DND-41 (cell line): ENCODE results near the gene BAK1.
"Not testable (repeated sequence)": the region's sequence is repeated elsewhere in the genome, so short reads cannot be mapped to it uniquely, and the experiment has no call there.

Source experiments
- ATAC-seq: fragments of 200-7000 bp; cut with Tn5 transposase; 3 replicates; pipeline ENCODE4 v1.9.1; 2021; ENCODE audit warnings: low read depth; ENCODE audit not compliant: insufficient read depth
- DNase-seq: peaks from one replicate; pipeline ENCODE4 v3.0.0-alpha.2; 2020
- H2AFZ ChIP-seq: 2 replicates; pipeline ENCODE4 v1.6.0; 2012; ENCODE audit warnings: low read depth, low read length
- H3K27ac ChIP-seq: 2 replicates; pipeline ENCODE4 v1.5.1; 2012; ENCODE audit warnings: low read length, inconsistent platforms
- H3K27me3 ChIP-seq: fragments of 200-600 bp; sonication (generic); 2 replicates; pipeline ENCODE4 v1.6.0; 2012; ENCODE audit warnings: low read length, mild to moderate bottlenecking, inconsistent platforms; ENCODE audit not compliant: insufficient read depth, poor library complexity
- H3K36me3 ChIP-seq: 2 replicates; pipeline ENCODE4 v1.5.1; 2012; ENCODE audit warnings: low read length, inconsistent platforms; ENCODE audit not compliant: insufficient read depth
- H3K4me1 ChIP-seq: 2 replicates; pipeline ENCODE4 v1.5.1; 2012; ENCODE audit warnings: mild to moderate bottlenecking, low read length; ENCODE audit not compliant: insufficient read depth
- H3K4me2 ChIP-seq: 2 replicates; pipeline ENCODE4 v1.6.0; 2012; ENCODE audit warnings: mild to moderate bottlenecking, moderate library complexity, low read length, inconsistent platforms; ENCODE audit not compliant: insufficient read depth
- H3K4me3 ChIP-seq, 2 experiments: fragments of 200-600 bp in 1 of 2; shearing (Covaris generic) in 1 of 2; 2 replicates each; pipeline ENCODE4 v1.5.1; 2012 to 2016; ENCODE audit warnings: inconsistent platforms in 2 of 2, low read length in 2 of 2, mild to moderate bottlenecking in 2 of 2, low read depth in 1 of 2, moderate library complexity in 1 of 2
- H3K79me2 ChIP-seq: 2 replicates; pipeline ENCODE4 v1.6.0; 2012; ENCODE audit warnings: low read length, inconsistent platforms; ENCODE audit not compliant: insufficient read depth
- H3K9ac ChIP-seq: 2 replicates; pipeline ENCODE4 v1.6.0; 2012; ENCODE audit warnings: low read depth, mild to moderate bottlenecking, inconsistent platforms, low read length, moderate library complexity
- H3K9me3 ChIP-seq: 2 replicates; pipeline ENCODE4 v1.5.1; 2012; ENCODE audit warnings: low read length, moderate library complexity, mild to moderate bottlenecking, inconsistent platforms; ENCODE audit not compliant: insufficient read depth, severe bottlenecking
- H4K20me1 ChIP-seq: 2 replicates; pipeline ENCODE4 v1.6.0; 2012; ENCODE audit warnings: low read length; ENCODE audit not compliant: insufficient read depth
- CTCF ChIP-seq: IDR thresholded peaks from 2 replicates; pipeline ENCODE4 v1.5.1; 2012; ENCODE audit warnings: borderline replicate concordance, low read length, moderate library complexity, mild to moderate bottlenecking; ENCODE audit not compliant: poor library complexity, severe bottlenecking; ENCODE audit errors: extremely low read depth
- EZH2 ChIP-seq: IDR thresholded peaks from 3 replicates; pipeline ENCODE4 v1.6.1; 2012; ENCODE audit warnings: borderline replicate concordance, low read depth, mild to moderate bottlenecking, moderate library complexity, low read length, inconsistent platforms; ENCODE audit not compliant: severe bottlenecking

Gene BAK1

GRCh38 chr6:33558801-33559200 lies 21.3 kb downstream of the BAK1 start:
- Histone ChIP-seq H3K9me3 (peaks cover 3% of the 10 kb centered on the region), H3K4me3 (no peak overlapping the region), H3K27me3 (no peaks in the 10 kb centered on the region), H3K27ac (no peak overlapping the region), H3K4me1 (no peaks in the 10 kb centered on the region), H3K9ac (no peak overlapping the region), H3K4me2 (no peak overlapping the region), H4K20me1 (no peaks in the 10 kb centered on the region), H3K36me3 (no peaks in the 10 kb centered on the region), H3K79me2 (no peaks in the 10 kb centered on the region), H2AFZ (no peak overlapping the region)
- no peak for DNase-seq
- TF ChIP-seq CTCF (no peak), EZH2 (no peak)
- no peak for ATAC-seq

GRCh38 chr6:33557376-33557775 lies 22.7 kb downstream of the BAK1 start:
- H4K20me1 ChIP-seq, result no peaks in the 10 kb centered on the region
- no peak overlapping the region for H3K27ac ChIP-seq
- no peak overlapping the region for H3K9ac ChIP-seq
- H3K36me3 ChIP-seq, result no peaks in the 10 kb centered on the region
- no peak overlapping the region for H3K4me3 ChIP-seq
- peaks cover 3% of the 10 kb centered on the region for H3K9me3 ChIP-seq
- ATAC-seq (no peak), DNase-seq (no peak)
- no peak overlapping the region for H2AFZ ChIP-seq
- no peak overlapping the region for H3K4me2 ChIP-seq
- no peaks in the 10 kb centered on the region for H3K27me3 ChIP-seq
- TF ChIP-seq CTCF, result no peak
- no peak for TF ChIP-seq EZH2
- no peaks in the 10 kb centered on the region for H3K4me1 ChIP-seq
- H3K79me2 ChIP-seq, result no peaks in the 10 kb centered on the region

GRCh38 chr6:33552883-33553282 lies 27.2 kb downstream of the BAK1 start:
- H3K36me3 ChIP-seq, H3K27ac ChIP-seq, H3K27me3 ChIP-seq, H3K9me3 ChIP-seq, H4K20me1 ChIP-seq, H3K9ac ChIP-seq, H3K4me2 ChIP-seq, H3K4me1 ChIP-seq, H3K4me3 ChIP-seq, H3K79me2 ChIP-seq, ATAC-seq, H2AFZ ChIP-seq, DNase-seq: not testable (repeated sequence)

GRCh38 chr6:33552252-33552651 lies 27.8 kb downstream of the BAK1 start:
- Histone ChIP-seq H3K36me3 (no peaks in the 10 kb centered on the region), H4K20me1 (no peaks in the 10 kb centered on the region), H3K4me3 (no peak overlapping the region), H3K4me1 (no peaks in the 10 kb centered on the region), H3K27me3 (no peaks in the 10 kb centered on the region), H3K9ac (no peak overlapping the region), H3K9me3 (no peaks in the 10 kb centered on the region), H3K79me2 (no peaks in the 10 kb centered on the region), H3K4me2 (no peak overlapping the region), H2AFZ (no peak overlapping the region), H3K27ac (no peak overlapping the region)
- no peak for TF ChIP-seq EZH2
- TF ChIP-seq CTCF, result no peak
- ATAC-seq (no peak), DNase-seq (no peak)
